K562 (cell line): ENCODE measurements around the gene GALE. TPM values are rescaled to one million over a fixed set of nuclear protein-coding genes. Genes with fewer than 3 reads are reported as not detected.

Experiments used
- E2F6 ChIP-seq, 2 experiments: IDR thresholded peaks; 2 replicates each; pipeline ENCODE4 v1.6.1; 2011; ENCODE audit warnings: borderline replicate concordance in 1 of 2, control low read depth in 1 of 2, low read depth in 1 of 2, low read length in 1 of 2, mild to moderate bottlenecking in 1 of 2, mixed read lengths in 1 of 2, moderate library complexity in 1 of 2; ENCODE audit not compliant: insufficient read depth in 1 of 2, insufficient read length in 1 of 2, poor library complexity in 1 of 2, severe bottlenecking in 1 of 2; ENCODE audit errors: extremely low read depth in 1 of 2
- GABPB1 ChIP-seq: sonication (generic); formaldehyde crosslinking; IDR thresholded peaks from 2 replicates; pipeline ENCODE4 v1.8.0; 2022; ENCODE audit warnings: mild to moderate bottlenecking, missing genetic modification reagents
- ILF3 ChIP-seq: fragments of 450-650 bp; IDR thresholded peaks from 2 replicates; pipeline ENCODE4 v1.6.1; 2018; ENCODE audit warnings: antibody characterized with exemption, mild to moderate bottlenecking, moderate library complexity, borderline replicate concordance
- RBM34 ChIP-seq: fragments of 200-400 bp; formaldehyde crosslinking; IDR thresholded peaks from 2 replicates; pipeline ENCODE4 v1.6.1; 2018; ENCODE audit warnings: low read length, borderline replicate concordance; ENCODE audit not compliant: insufficient read depth
- ZBTB17 ChIP-seq: fragments of 450-650 bp; formaldehyde crosslinking; IDR thresholded peaks from 2 replicates; pipeline ENCODE4 v1.4.0; 2020; ENCODE audit warnings: mild to moderate bottlenecking
- ZFP91 ChIP-seq: sonication (generic); formaldehyde crosslinking; IDR thresholded peaks from 2 replicates; pipeline ENCODE4 v1.8.0; 2022; ENCODE audit warnings: mild to moderate bottlenecking, missing genetic modification reagents
- ZNF408 ChIP-seq: fragments of 250-450 bp; sonication (Bioruptor Pico); IDR thresholded peaks from 2 replicates; pipeline ENCODE4 v1.4.0; 2020; ENCODE audit warnings: low read depth, mild to moderate bottlenecking, moderate library complexity
- ZNF507 ChIP-seq: conservative IDR thresholded peaks from 2 replicates; pipeline ENCODE4 v1.6.1; 2017; ENCODE audit warnings: missing genetic modification characterization, missing compliant biosample characterization
- polyA plus RNA-seq, 8 experiments: library from polyadenylated mRNA; depleted of rRNA in 4 of 8; stranded (reverse) in 5 of 8; unstranded in 3 of 8; fragments of >200 nt; fragmentation: Nextera tagmentation in 2 of 8; fragmentation: Illumina TruSeq in 1 of 8; extraction: Ambion mirVana in 2 of 8; extraction: Trizol in 1 of 8; gene quantifications; 2 replicates each; pipeline versions ENCODE4 v1.2.1 to v1.2.3, GENCODE V29; 2011 to 2014; ENCODE audit warnings: inconsistent platforms in 1 of 8, missing spikeins in 1 of 8
- total RNA-seq, 7 experiments: library from RNA; depleted of rRNA in 6 of 7; stranded (reverse); fragments of >200 nt in 6 of 7; fragmentation: Illumina TruSeq in 2 of 7; extraction: Trizol in 2 of 7; gene quantifications; 2 replicates each; pipeline versions ENCODE4 v1.2.1 to v1.2.3, GENCODE V29; 2011 to 2021; ENCODE audit warnings: low replicate concordance in 1 of 7
- TF ChIP-seq, protein P1 (sequence below): fragments of 250-450 bp; sonication (Bioruptor Pico); IDR thresholded peaks from 2 replicates; pipeline ENCODE4 v1.4.0; 2020

GALE gene
- total and polyA plus RNA-seq, 9 of the 15 experiments (the other 6 are each of a cell fraction or from before 2014, with no cell fraction given), result 8.4 to 139 (median 88.3) TPM

- peak; percentile 24; the same call in 1 of the 2 replicates for TF ChIP-seq ILF3
- TF ChIP-seq E2F6 (IDR thresholded peaks at IDR 0.05; ENCODE audit: borderline replicate concordance in 1 of 2, extremely low read depth in 1 of 2, insufficient read depth in 1 of 2, insufficient read length in 1 of 2, low read depth in 1 of 2, low read length in 1 of 2, poor library complexity in 1 of 2, severe bottlenecking in 1 of 2), result peak in 1 of 2 experiments; percentile 46
- TF ChIP-seq GABPB1 (CRISPR knock-in tag), result peak; percentile 96
- TF ChIP-seq RBM34, result no peak
- TF ChIP-seq ZFP91 (CRISPR knock-in tag), result no peak
- TF ChIP-seq ZNF408 (CRISPR knock-in tag), result no peak
- TF ChIP-seq, protein P1, sequence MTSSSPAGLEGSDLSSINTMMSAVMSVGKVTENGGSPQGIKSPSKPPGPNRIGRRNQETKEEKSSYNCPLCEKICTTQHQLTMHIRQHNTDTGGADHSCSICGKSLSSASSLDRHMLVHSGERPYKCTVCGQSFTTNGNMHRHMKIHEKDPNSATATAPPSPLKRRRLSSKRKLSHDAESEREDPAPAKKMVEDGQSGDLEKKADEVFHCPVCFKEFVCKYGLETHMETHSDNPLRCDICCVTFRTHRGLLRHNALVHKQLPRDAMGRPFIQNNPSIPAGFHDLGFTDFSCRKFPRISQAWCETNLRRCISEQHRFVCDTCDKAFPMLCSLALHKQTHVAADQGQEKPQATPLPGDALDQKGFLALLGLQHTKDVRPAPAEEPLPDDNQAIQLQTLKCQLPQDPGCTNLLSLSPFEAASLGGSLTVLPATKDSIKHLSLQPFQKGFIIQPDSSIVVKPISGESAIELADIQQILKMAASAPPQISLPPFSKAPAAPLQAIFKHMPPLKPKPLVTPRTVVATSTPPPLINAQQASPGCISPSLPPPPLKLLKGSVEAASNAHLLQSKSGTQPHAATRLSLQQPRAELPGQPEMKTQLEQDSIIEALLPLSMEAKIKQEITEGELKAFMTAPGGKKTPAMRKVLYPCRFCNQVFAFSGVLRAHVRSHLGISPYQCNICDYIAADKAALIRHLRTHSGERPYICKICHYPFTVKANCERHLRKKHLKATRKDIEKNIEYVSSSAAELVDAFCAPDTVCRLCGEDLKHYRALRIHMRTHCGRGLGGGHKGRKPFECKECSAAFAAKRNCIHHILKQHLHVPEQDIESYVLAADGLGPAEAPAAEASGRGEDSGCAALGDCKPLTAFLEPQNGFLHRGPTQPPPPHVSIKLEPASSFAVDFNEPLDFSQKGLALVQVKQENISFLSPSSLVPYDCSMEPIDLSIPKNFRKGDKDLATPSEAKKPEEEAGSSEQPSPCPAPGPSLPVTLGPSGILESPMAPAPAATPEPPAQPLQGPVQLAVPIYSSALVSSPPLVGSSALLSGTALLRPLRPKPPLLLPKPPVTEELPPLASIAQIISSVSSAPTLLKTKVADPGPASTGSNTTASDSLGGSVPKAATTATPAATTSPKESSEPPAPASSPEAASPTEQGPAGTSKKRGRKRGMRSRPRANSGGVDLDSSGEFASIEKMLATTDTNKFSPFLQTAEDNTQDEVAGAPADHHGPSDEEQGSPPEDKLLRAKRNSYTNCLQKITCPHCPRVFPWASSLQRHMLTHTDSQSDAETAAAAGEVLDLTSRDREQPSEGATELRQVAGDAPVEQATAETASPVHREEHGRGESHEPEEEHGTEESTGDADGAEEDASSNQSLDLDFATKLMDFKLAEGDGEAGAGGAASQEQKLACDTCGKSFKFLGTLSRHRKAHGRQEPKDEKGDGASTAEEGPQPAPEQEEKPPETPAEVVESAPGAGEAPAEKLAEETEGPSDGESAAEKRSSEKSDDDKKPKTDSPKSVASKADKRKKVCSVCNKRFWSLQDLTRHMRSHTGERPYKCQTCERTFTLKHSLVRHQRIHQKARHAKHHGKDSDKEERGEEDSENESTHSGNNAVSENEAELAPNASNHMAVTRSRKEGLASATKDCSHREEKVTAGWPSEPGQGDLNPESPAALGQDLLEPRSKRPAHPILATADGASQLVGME (CRISPR knock-in tag), result no peak
- TF ChIP-seq ZBTB17 (CRISPR knock-in tag), result no peak
- no peak for TF ChIP-seq ZNF507 (tag)
These were observed 9.6 kb downstream of the GALE start, which contains the start of gene LYPLA2 (continued) for GRCh38 chr1:23790696-23791515.
